ENCODE data around the gene CECR2. TPM values are rescaled to one million over a fixed set of nuclear protein-coding genes. Genes with fewer than 3 reads are reported as not detected.

CECR2 gene
- total RNA-seq, 1 experiment from 2014 or later, result 154 TPM

GRCh38 chr22:17334059-17334458, 35.2 kb upstream of the CECR2 start:
- Mint-ChIP-seq H3K4me3 (no peak overlapping the region), H3K9me3 (no peaks in the 10 kb centered on the region), H3K27ac (no peak overlapping the region; a peak in 2 of 7 replicates), H3K27me3 (ENCODE audit: low read depth) (no peaks in the 10 kb centered on the region), H3K36me3 (ENCODE audit: insufficient read depth in 1 of 3, low read depth in 3 of 3) (no peaks in the 10 kb centered on the region; a peak in 1 of 7 replicates), H3K4me1 (peaks cover 4 to 11% of the 10 kb centered on the region in 2 experiments)
- DNase-seq, result no peak
- H4K5ac ChIP-seq (ENCODE audit: insufficient read length, low read depth, low read length), result no peak overlapping the region
- H2AFZ ChIP-seq (ENCODE audit: low read length), result no peak overlapping the region
- H3K27ac ChIP-seq (ENCODE audit: insufficient read length, low read depth, low read length), result no peak overlapping the region
- H4K20me1 ChIP-seq (ENCODE audit: control insufficient read depth, insufficient read depth, insufficient read length), result no peaks in the 10 kb centered on the region
- no peak for TF ChIP-seq CTCF (conservative IDR thresholded peaks at IDR 0.05)
- no peak overlapping the region for H4K91ac ChIP-seq (ENCODE audit: insufficient read length, low read depth, low read length)
- H3K9me3 ChIP-seq (ENCODE audit: control insufficient read depth, low read depth, low read length), result no peaks in the 10 kb centered on the region
- no peak overlapping the region for H3K4me2 ChIP-seq (ENCODE audit: insufficient read depth, insufficient read length, low read length)
- H2BK5ac ChIP-seq (ENCODE audit: insufficient read length, low read length), result no peak overlapping the region
- no peak overlapping the region for H4K8ac ChIP-seq (replicated peaks; ENCODE audit: insufficient read length, low read depth, low read length)
- H2AK5ac ChIP-seq (ENCODE audit: insufficient read length, low read length), result no peak overlapping the region
- no peaks in the 10 kb centered on the region for H3K79me1 ChIP-seq (ENCODE audit: insufficient read depth, low read depth, low read length, poor library complexity, severe bottlenecking)
- no CpG with 5 or more reads among the region's 6 CpGs for WGBS (ENCODE audit: extremely low coverage, insufficient read length, low lambda C conversion rate)
- no peaks in the 10 kb centered on the region for H3K27me3 ChIP-seq (ENCODE audit: insufficient read depth, low read length)
- no peaks in the 10 kb centered on the region for H3K79me2 ChIP-seq (ENCODE audit: insufficient read depth, low read length)
- no peak overlapping the region for H2BK12ac ChIP-seq (ENCODE audit: insufficient read length, low read depth, low read length)
- H3K14ac ChIP-seq (ENCODE audit: insufficient read depth, low read length), result no peak overlapping the region; the same call in 1 of the 2 replicates
- H3K4me1 ChIP-seq (ENCODE audit: insufficient read depth, low read length), result no peaks in the 10 kb centered on the region
- no peak overlapping the region for H2BK20ac ChIP-seq (ENCODE audit: low read depth, low read length, poor library complexity, severe bottlenecking)
- H3K23ac ChIP-seq (ENCODE audit: insufficient read length, low read depth, low read length), result no peak overlapping the region
- no peaks in the 10 kb centered on the region for H3K23me2 ChIP-seq (ENCODE audit: insufficient read length, low read depth, low read length, poor library complexity, severe bottlenecking)
- no peak overlapping the region for H3T11ph ChIP-seq (ENCODE audit: low read length)
- H3K9ac ChIP-seq (ENCODE audit: extremely low read depth, insufficient read length, low read length), result no peak overlapping the region
- no peak overlapping the region for H3K4ac ChIP-seq (ENCODE audit: low read depth, low read length)
- no peak overlapping the region; the same call in 1 of the 2 replicates for H2BK15ac ChIP-seq (ENCODE audit: low read depth, low read length)
- no peak overlapping the region for H3K18ac ChIP-seq (ENCODE audit: insufficient read length, low read depth, low read length)
- no peak overlapping the region for H2BK120ac ChIP-seq (ENCODE audit: low read depth, low read length, poor library complexity, severe bottlenecking)
- no peak overlapping the region for H3K56ac ChIP-seq (ENCODE audit: insufficient read length, low read depth, low read length)
